Thoracic aorta (tissue), 2 donors: Measurements from ENCODE around the gene PARD3. TPM values are rescaled to one million over a fixed set of nuclear protein-coding genes. Genes with fewer than 3 reads are reported as not detected.

Experiments
- ATAC-seq: fragments of 150-250 bp; one replicate; pipeline ENCODE4 v1.8.0; 2017; ENCODE audit warnings: low read depth; ENCODE audit not compliant: insufficient number of reproducible peaks, low FRiP score
- DNase-seq: peaks from one replicate; pipeline ENCODE4 v3.0.0-alpha.2; 2020; ENCODE audit warnings: low spot score
- H3K27ac ChIP-seq, 2 donors: fragments of 200-600 bp; sonication (generic); 1 replicate in 1 of 2; 2 replicates in 1 of 2; pipeline ENCODE4 v1.5.1; 2016; ENCODE audit warnings: mild to moderate bottlenecking in 2 of 2, moderate library complexity in 2 of 2
- H3K27me3 ChIP-seq: fragments of 200-600 bp; sonication (generic); replicated peaks from 2 replicates; pipeline ENCODE4 v1.6.0; 2016; ENCODE audit warnings: mild to moderate bottlenecking; ENCODE audit not compliant: insufficient read depth
- H3K36me3 ChIP-seq: fragments of 200-600 bp; sonication (generic); one replicate; pipeline ENCODE4 v1.5.1; 2016
- H3K4me1 ChIP-seq, 2 donors: fragments of 200-600 bp; sonication (generic); 1 replicate in 1 of 2; 2 replicates in 1 of 2; pipeline versions ENCODE4 v1.5.1 to v1.6.0; 2016; ENCODE audit warnings: low read depth in 2 of 2, mild to moderate bottlenecking in 1 of 2; ENCODE audit not compliant: control insufficient read depth in 1 of 2
- H3K4me3 ChIP-seq: fragments of 200-600 bp; sonication (generic); 2 replicates; pipeline ENCODE4 v1.5.1; 2016; ENCODE audit warnings: mild to moderate bottlenecking
- H3K9me3 ChIP-seq: fragments of 200-600 bp; sonication (generic); 2 replicates; pipeline ENCODE4 v1.5.1; 2016
- CTCF ChIP-seq: fragments of 200-600 bp; sonication (generic); IDR thresholded peaks from one replicate; pipeline ENCODE4 v1.5.1; 2019; ENCODE audit warnings: antibody characterized with exemption
- total RNA-seq, 2 donors: library from RNA; depleted of rRNA; stranded (reverse); fragments of >200 nt; gene quantifications; one replicate each; pipeline versions ENCODE4 v1.1.0 to v1.2.3, GENCODE V29; 2016

Gene PARD3
- total RNA-seq, 2 donors from 2014 or later: 16.7 to 34.5 TPM

- H3K9me3 ChIP-seq: no peaks in the 10 kb centered on the region
- H3K27ac ChIP-seq: no peak overlapping the region
- no peak for TF ChIP-seq CTCF
- DNase-seq: no peak
- no peaks in the 10 kb centered on the region for H3K36me3 ChIP-seq
- ATAC-seq: no peak
- no peaks in the 10 kb centered on the region for H3K4me1 ChIP-seq
- H3K4me3 ChIP-seq: no peak overlapping the region
- H3K27me3 ChIP-seq: no peaks in the 10 kb centered on the region
Measured at GRCh38 chr10:34520084-34520483, 295.0 kb downstream of the PARD3 start.

- Histone ChIP-seq H3K27ac (no peak overlapping the region), H3K4me3 (no peak overlapping the region), H3K27me3 (no peaks in the 10 kb centered on the region), H3K9me3 (no peaks in the 10 kb centered on the region), H3K36me3 (no peaks in the 10 kb centered on the region), H3K4me1 (no peaks in the 10 kb centered on the region)
- TF ChIP-seq CTCF: no peak
- DNase-seq (no peak), ATAC-seq (no peak)
Measured at GRCh38 chr10:34514290-34514689, 300.8 kb downstream of the PARD3 start.

- no peak overlapping the region for H3K27ac ChIP-seq
- DNase-seq (no peak), ATAC-seq (no peak)
- H3K4me1 ChIP-seq: no peaks in the 10 kb centered on the region
- H3K9me3 ChIP-seq: no peaks in the 10 kb centered on the region
- no peaks in the 10 kb centered on the region for H3K27me3 ChIP-seq
- TF ChIP-seq CTCF: no peak
- no peaks in the 10 kb centered on the region for H3K36me3 ChIP-seq
- H3K4me3 ChIP-seq: no peak overlapping the region
Measured at GRCh38 chr10:34513636-34514035, 301.5 kb downstream of the PARD3 start.

GRCh38 chr10:34507217-34507616 lies 307.9 kb downstream of the PARD3 start:
- no peak for DNase-seq
- Histone ChIP-seq H3K4me1 (peaks cover 0 to 11% of the 10 kb centered on the region in 2 donors), H3K4me3 (no peak overlapping the region), H3K9me3 (no peaks in the 10 kb centered on the region), H3K27ac (no peak overlapping the region), H3K27me3 (no peaks in the 10 kb centered on the region), H3K36me3 (no peaks in the 10 kb centered on the region)
- ATAC-seq: no peak
- no peak for TF ChIP-seq CTCF

GRCh38 chr10:34506786-34507185 lies 308.3 kb downstream of the PARD3 start:
- DNase-seq (no peak), ATAC-seq (no peak)
- Histone ChIP-seq H3K9me3 (no peaks in the 10 kb centered on the region), H3K4me3 (no peak overlapping the region), H3K27ac (no peak overlapping the region), H3K27me3 (no peaks in the 10 kb centered on the region), H3K4me1 (peaks cover 0 to 11% of the 10 kb centered on the region in 2 donors), H3K36me3 (no peaks in the 10 kb centered on the region)
- no peak for TF ChIP-seq CTCF
